SU-DHL-6 (cell line): ENCODE measurements around the gene SLC19A3.

ENCODE experiments used
- EZH2phosphoT487 ChIP-seq: fragments of 200-600 bp; sonication (generic), shearing (Covaris generic); conservative IDR thresholded peaks from 2 replicates; pipeline ENCODE4 v1.6.1; 2018; ENCODE audit warnings: mild to moderate bottlenecking, antibody characterized with exemption, low read length, moderate library complexity, mixed read lengths
- TF ChIP-seq, protein P1 (sequence below): fragments of 200-600 bp; sonication (generic); IDR thresholded peaks from one replicate; pipeline ENCODE4 v1.5.1; 2017; ENCODE audit warnings: antibody characterized with exemption, mild to moderate bottlenecking, low read length, moderate library complexity; ENCODE audit not compliant: insufficient read depth, poor library complexity, severe bottlenecking

- TF ChIP-seq, protein P1, sequence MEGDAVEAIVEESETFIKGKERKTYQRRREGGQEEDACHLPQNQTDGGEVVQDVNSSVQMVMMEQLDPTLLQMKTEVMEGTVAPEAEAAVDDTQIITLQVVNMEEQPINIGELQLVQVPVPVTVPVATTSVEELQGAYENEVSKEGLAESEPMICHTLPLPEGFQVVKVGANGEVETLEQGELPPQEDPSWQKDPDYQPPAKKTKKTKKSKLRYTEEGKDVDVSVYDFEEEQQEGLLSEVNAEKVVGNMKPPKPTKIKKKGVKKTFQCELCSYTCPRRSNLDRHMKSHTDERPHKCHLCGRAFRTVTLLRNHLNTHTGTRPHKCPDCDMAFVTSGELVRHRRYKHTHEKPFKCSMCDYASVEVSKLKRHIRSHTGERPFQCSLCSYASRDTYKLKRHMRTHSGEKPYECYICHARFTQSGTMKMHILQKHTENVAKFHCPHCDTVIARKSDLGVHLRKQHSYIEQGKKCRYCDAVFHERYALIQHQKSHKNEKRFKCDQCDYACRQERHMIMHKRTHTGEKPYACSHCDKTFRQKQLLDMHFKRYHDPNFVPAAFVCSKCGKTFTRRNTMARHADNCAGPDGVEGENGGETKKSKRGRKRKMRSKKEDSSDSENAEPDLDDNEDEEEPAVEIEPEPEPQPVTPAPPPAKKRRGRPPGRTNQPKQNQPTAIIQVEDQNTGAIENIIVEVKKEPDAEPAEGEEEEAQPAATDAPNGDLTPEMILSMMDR = no peak
- no peak for TF ChIP-seq EZH2phosphoT487
These were observed 41.7 kb upstream of the SLC19A3 start for GRCh38 chr2:227759411-227760118.
